NCI-H2107 treated with DMSO at 0.1 percent for 48 hours (cell line): ENCODE data around the gene TERF2IP.

ENCODE experiments used
- DNase-seq: peaks from one replicate; lab custom pipeline; 2025; ENCODE audit not compliant: unreplicated experiment; lab: John Stamatoyannopoulos, UW

TERF2IP gene

GRCh38 chr16:75647492-75648264, at the start of gene TERF2IP, which contains the start of gene KARS1:
TERF2IP (plus strand) TSS chr16:75647773; CDS start chr16:75647883, 110 bp downstream.
KARS1 (minus strand) TSS chr16:75647665; CDS start chr16:75647639, 26 bp downstream.
- DNase-seq = peak; percentile 87

- DNase-seq = no peak
Measured at GRCh38 chr16:75599452-75600277, 47.9 kb upstream of the TERF2IP start.

GRCh38 chr16:75603241-75603640, 44.3 kb upstream of the TERF2IP start:
- no peak for DNase-seq

- DNase-seq = no peak
Measured at GRCh38 chr16:75606507-75606906, 41.1 kb upstream of the TERF2IP start.

GRCh38 chr16:75614066-75614897, 33.3 kb upstream of the TERF2IP start:
- no peak for DNase-seq

- DNase-seq = no peak
Measured at GRCh38 chr16:75615619-75616018, 32.0 kb upstream of the TERF2IP start.

GRCh38 chr16:75616521-75617010, 31.0 kb upstream of the TERF2IP start:
- no peak for DNase-seq

DNA sequence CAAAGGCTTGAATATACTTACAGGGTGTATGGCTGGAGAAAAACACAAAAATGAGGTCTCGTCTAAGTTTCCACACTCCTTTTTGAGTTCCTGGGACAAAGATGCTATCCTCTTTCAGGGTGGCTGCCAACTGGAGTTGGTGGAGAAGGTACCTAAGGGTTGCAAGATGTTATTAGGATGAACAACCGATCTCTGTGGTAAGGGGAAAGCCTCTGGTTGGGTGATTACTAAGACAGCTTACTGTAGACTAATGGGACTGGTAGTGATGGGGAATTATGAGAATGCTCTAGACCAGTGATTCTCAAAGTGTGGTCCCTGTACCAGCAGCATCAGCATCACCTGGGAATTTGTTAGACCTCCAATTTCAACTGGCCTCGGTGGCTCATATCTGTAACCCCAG, 30.5 kb upstream of the TERF2IP start:
- DNase-seq = no peak

DNA sequence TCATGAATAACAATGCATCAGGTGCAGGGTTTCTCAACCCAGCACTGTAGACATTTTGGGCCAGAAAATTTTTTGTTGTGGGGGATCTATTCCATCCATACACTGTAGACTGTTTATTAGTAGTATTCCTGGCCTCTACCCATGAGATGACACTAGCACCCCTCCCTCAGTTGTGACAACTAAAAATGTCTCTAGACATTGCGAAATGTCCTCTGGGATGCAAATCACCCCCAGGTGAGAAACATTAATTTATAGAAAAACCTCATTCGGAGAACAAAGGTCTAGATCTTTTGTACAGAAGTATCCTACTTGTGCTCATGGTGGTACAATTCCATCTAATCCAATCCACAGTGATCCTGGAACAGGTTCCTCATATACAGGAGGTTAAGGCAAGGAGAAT, 28.8 kb upstream of the TERF2IP start:
- DNase-seq = no peak

DNA sequence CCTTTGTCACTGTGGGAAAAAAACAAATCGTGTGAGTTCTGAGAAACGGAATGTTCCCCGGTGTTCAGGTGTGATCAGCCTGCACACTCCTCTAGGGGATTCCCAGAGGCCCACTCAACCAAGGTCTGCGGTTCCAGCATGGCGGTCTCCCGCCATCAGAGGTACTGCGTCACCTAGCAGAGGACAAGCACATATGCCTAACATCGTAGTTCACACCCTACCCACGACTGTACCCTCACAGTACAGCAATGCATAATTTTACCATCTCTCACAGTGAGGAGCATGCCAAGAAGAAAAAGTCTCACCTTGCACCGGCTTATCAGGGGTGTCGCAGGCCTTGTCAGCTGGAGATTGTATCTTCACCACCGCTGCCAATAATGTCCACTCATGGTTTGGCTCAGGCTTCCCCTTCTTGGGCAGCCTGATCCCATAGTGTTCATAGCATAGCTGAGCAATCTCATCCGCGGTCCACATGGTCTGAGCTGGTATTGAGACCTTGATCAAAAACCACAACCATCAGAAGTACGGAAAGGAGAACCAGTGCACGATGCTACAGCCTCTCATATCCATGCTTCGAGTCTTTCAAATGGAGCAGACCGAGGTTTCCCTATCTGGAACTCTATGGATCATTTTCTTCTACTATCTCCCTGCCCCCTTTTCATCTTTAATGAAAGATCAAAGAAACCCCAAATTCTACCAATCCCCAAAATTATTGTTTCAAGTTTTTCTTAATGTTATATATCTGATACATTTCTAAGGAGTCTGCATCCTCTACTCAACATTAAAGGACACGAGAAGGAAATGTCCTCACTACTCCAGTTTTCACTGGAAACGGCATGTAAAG, 27.0 kb upstream of the TERF2IP start:
- no peak for DNase-seq

GRCh38 chr16:75621170-75621477, 26.4 kb upstream of the TERF2IP start:
- DNase-seq = peak; percentile 32

- DNase-seq = peak; percentile 87
Measured at GRCh38 chr16:75622761-75623605, 24.6 kb upstream of the TERF2IP start, which contains the start of gene ADAT1. ADAT1 (minus strand) TSS chr16:75623281; CDS start chr16:75620799, 2,482 bp downstream.

GRCh38 chr16:75624921-75625334, 22.6 kb upstream of the TERF2IP start:
- DNase-seq = no peak

DNA sequence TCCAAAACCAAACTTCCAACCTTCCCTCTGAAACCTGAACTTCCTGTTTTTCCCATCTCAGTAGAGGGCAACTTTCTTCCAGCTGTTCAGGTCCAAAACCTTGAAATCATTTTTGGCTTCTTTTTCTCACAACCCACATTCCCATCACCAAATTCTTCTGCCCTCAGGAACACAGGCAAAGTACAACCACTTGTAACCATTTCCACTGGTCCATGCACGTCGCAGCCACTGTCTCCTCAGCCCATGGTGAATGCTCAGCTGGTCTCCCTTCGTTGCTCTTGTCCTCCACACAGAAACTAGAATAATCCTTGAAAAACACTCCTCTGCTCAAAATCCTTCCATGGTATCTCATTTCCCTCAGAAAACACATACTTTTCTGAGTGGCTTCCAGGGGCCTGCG, 20.8 kb upstream of the TERF2IP start:
- no peak for DNase-seq

DNA sequence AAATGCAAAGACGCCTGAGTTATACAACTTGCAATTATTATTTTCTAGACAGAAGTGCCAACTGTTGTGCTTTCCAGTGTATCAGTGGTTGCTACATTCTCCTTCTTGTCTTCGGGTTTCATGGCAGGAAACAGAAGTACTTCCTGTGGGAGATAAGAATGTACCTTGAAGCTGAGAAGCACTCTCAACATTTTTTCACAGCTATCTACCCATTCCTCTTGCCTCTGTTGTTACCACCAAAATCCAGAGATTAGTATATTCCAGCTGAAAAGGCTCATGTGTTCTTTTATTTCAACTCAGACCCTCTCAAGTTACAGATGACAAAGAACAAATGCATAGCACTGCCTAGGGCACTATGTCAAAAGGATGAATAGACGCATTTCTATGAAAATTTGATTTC, 19.7 kb upstream of the TERF2IP start:
- DNase-seq = no peak

- no peak for DNase-seq
Measured at GRCh38 chr16:75628351-75628750, 19.2 kb upstream of the TERF2IP start.

DNA sequence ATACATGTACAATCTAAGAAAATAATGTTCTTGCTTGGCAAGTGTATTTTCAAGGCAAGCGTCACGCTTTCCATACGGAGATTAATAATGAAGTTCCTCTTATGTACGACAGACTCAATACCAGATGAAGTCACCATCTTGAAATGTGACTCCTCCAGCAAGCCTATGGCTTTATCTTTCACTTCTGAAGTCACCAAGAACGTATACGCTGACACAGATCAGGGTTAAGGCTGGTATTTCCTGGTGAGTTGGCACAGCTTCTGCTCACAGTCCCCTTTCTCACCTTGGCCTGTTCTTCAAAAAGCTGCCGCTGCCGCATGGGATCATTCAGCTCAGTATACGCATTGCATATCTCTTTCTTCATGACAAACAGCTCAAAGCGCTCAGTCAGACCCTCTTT, 18.4 kb upstream of the TERF2IP start:
- no peak for DNase-seq

- DNase-seq = no peak
Measured at GRCh38 chr16:75630052-75630451, 17.5 kb upstream of the TERF2IP start.

DNA sequence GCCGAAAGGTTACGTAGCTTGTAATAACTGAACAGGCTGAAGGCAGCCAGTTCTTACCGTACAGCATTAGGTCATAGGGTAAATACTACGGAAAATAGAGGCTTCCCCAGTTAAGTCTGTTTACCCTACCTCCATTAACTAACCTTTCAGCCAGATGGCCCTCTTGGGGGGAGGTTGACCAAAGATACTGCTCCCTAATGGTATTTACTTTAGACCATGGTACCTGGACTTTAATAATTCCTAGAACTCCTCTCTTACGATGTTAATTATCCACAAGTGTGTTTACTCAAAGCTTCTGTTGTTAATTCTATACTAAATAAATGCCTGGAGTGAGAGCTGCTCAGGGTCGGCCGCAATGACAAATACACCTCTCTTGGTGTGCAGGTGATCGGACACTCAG, 14.7 kb upstream of the TERF2IP start:
- no peak for DNase-seq
